Astrocyte (in vitro differentiated cells and primary cell): ENCODE measurements around the gene KCNQ5.

ENCODE experiments used
- EZH2 ChIP-seq: IDR thresholded peaks from 2 replicates; pipeline ENCODE4 v1.6.1; 2012; ENCODE audit warnings: mild to moderate bottlenecking, low read length, inconsistent platforms; ENCODE audit not compliant: insufficient read depth
- TF ChIP-seq, protein P1 (sequence below): IDR thresholded peaks from 2 replicates; pipeline ENCODE4 v1.5.1; 2011; ENCODE audit warnings: low read depth, mild to moderate bottlenecking, inconsistent platforms, low read length, moderate library complexity; ENCODE audit not compliant: insufficient read depth

GRCh38 chr6:73194744-73195143 is 572.9 kb downstream of the KCNQ5 start:
- TF ChIP-seq, protein P1, sequence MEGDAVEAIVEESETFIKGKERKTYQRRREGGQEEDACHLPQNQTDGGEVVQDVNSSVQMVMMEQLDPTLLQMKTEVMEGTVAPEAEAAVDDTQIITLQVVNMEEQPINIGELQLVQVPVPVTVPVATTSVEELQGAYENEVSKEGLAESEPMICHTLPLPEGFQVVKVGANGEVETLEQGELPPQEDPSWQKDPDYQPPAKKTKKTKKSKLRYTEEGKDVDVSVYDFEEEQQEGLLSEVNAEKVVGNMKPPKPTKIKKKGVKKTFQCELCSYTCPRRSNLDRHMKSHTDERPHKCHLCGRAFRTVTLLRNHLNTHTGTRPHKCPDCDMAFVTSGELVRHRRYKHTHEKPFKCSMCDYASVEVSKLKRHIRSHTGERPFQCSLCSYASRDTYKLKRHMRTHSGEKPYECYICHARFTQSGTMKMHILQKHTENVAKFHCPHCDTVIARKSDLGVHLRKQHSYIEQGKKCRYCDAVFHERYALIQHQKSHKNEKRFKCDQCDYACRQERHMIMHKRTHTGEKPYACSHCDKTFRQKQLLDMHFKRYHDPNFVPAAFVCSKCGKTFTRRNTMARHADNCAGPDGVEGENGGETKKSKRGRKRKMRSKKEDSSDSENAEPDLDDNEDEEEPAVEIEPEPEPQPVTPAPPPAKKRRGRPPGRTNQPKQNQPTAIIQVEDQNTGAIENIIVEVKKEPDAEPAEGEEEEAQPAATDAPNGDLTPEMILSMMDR: no peak
- no peak for TF ChIP-seq EZH2
